Putamen (tissue), 1 donor: ENCODE data around the gene ZNF582.
A peak's percentile ranks its signal among the peaks of the same experiment; 100 is the strongest.

Source experiments
- DNase-seq: peaks from one replicate; pipeline ENCODE4 v3.0.0-alpha.2; 2016; ENCODE audit warnings: low spot score

Gene ZNF582

GRCh38 chr19:56393119-56394012 is at the start of gene ZNF582:
ZNF582 (minus strand) TSS chr19:56393534; CDS start chr19:56391752, 1,782 bp downstream.
- peak; percentile 96 for DNase-seq

- no peak for DNase-seq
Observed at GRCh38 chr19:56441206-56441792, 48.0 kb upstream of the ZNF582 start.

GRCh38 chr19:56423985-56424353 is 30.6 kb upstream of the ZNF582 start:
- DNase-seq: no peak

GRCh38 chr19:56423276-56423984 is 30.1 kb upstream of the ZNF582 start:
- DNase-seq: no peak

- no peak for DNase-seq
Observed at GRCh38 chr19:56405062-56405461, 11.7 kb upstream of the ZNF582 start.

- no peak for DNase-seq
Observed at GRCh38 chr19:56404705-56405056, 11.3 kb upstream of the ZNF582 start.

- DNase-seq: peak; percentile 95
Observed at GRCh38 chr19:56403764-56404704, 10.7 kb upstream of the ZNF582 start, which contains the start of gene ZNF583. ZNF583 (plus strand) TSS chr19:56404332; CDS start chr19:56407115, 2,783 bp downstream.

- no peak for DNase-seq
Observed at GRCh38 chr19:56403261-56403660, 9.9 kb upstream of the ZNF582 start.

GRCh38 chr19:56400485-56400884 is 7.2 kb upstream of the ZNF582 start:
- no peak for DNase-seq

- DNase-seq: no peak
Observed at GRCh38 chr19:56398809-56399208, 5.5 kb upstream of the ZNF582 start.

GRCh38 chr19:56383826-56384605 is 9.3 kb downstream of the ZNF582 start:
- no peak for DNase-seq

GRCh38 chr19:56377105-56377924 is 16.0 kb downstream of the ZNF582 start:
- DNase-seq: no peak

GRCh38 chr19:56372281-56372680 is 21.1 kb downstream of the ZNF582 start:
- DNase-seq: no peak

- DNase-seq: no peak
Observed at GRCh38 chr19:56369886-56370676, 23.3 kb downstream of the ZNF582 start.

- peak; percentile 87 for DNase-seq
Observed at GRCh38 chr19:56367829-56368711, 25.3 kb downstream of the ZNF582 start.

- no peak for DNase-seq
Observed at GRCh38 chr19:56360841-56361240, 32.5 kb downstream of the ZNF582 start.

GRCh38 chr19:56356944-56357343 is 36.4 kb downstream of the ZNF582 start:
- no peak for DNase-seq

GRCh38 chr19:56355517-56355916 is 37.8 kb downstream of the ZNF582 start:
- no peak for DNase-seq
